Raji (cell line): ENCODE data around the gene AGRN.

ENCODE experiments used
- POLR2A ChIP-seq: IDR thresholded peaks from 2 replicates; pipeline ENCODE4 v1.6.1; 2011; ENCODE audit warnings: low read depth, low read length, control low read depth; ENCODE audit not compliant: insufficient read depth

Gene AGRN

DNA sequence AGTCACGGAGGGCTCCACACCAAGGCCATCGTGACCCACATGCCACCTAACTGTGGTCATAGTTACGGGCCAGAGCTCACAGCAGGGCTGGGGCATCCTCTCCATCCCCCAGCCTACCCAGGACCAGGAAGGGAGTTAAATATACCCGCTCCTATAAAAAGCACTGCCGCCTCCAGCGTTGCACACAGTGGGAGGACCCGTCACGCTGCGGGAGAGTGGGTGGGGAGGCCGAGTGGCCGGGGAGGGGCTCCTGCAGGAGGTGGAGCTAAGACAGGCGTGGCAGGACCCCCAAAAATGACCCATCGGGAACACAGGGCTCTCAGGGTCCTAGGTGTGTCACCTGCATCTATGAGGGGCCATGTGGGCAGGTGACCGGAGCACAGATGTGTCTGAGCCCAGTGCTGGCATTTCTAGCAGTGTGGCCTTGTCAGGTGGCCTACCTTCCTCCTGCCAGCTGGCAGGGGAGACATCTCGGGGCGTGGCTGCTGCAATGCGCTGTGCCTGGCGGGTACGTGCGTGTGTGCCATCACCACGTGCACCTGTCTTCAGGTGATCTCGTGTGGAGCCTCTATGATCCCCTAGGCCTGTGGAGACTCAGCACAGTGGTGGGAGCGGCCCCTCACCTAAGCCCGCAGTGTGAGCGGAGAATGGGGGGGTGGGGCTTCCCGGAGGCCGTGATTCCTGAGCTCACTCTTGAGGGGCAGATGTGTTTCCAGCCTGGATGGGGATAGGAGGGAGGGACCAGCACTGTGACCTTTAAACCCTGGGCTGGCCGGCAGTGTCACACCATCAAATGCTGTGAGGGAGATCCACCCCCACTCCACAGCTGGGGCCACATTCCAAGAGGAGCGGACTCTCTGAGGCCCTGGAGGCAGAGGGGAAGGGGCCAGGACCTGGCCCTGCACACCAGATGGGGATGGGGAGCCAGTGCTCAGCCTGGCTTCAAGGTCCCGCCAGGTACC lies 17.7 kb downstream of the AGRN start:
- no peak for TF ChIP-seq POLR2A

DNA sequence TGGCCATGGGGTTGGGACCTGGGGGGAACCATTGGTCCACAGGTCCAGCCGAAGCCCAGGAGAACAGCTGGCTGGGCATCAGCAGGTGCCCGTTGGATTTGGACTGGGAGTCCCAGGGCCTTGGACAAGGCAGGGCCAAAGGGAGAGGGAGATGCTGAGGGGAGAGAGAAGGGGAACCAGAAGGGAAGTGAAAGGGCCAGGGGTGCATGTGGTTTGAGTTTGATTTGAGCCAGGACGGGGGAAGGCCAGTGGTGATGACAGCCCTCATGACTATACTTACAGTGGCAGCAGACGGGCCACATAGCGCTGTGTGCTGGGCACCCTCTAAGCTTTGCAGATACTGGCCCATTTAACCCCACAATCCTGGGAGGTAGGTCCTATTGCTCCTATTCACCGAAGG lies 18.8 kb downstream of the AGRN start:
- TF ChIP-seq POLR2A = no peak

DNA sequence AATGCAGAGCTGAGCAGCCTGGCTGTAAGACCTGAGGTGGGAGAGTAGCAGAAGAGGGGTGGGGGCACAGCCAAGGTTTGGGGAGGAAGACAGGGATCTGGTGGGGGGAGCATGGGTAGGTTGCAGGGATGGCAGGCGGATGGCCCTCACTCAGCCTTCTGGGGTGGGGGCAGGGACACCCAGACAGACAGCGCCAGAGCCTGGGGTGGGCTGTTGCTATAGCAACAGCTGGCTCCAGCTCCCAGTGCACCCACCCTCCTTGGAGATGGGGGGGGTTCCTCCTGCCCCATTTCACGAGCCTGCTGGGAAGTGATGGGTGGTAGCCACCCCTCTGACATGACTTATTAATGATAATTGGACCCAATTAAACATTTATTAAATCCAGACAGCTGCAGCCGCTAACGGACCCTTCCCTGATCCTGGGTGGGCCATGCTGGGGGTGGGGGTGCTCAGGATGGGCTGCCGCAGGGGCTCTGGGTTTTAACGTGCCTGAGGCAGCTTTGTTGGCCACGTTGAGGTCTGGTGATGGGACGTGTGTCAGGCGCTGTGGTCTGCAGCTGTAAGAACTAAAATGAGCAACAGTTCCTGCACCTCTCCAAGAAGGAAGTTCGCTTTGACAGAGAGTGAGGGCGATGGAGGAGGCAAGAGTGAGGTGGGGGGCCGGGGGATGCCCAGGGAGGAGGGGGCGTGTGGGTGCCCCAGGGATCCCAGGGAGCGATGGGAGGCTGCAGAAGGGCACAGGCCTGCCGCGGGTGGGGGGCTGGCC lies 19.4 kb downstream of the AGRN start:
- TF ChIP-seq POLR2A = no peak

GRCh38 chr1:1040004-1040991 lies 20.4 kb downstream of the AGRN start:
- TF ChIP-seq POLR2A = no peak

DNA sequence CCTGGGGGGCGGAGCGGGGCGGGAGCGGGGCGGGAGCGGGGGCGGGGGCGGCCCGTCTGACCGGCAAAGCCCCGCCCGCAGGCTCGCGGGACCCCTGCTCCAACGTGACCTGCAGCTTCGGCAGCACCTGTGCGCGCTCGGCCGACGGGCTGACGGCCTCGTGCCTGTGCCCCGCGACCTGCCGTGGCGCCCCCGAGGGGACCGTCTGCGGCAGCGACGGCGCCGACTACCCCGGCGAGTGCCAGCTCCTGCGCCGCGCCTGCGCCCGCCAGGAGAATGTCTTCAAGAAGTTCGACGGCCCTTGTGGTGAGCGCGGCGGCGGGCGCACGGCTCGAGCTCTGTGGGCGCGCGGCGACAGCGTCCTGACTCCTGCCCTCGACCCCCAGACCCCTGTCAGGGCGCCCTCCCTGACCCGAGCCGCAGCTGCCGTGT lies 21.2 kb downstream of the AGRN start:
- TF ChIP-seq POLR2A = no peak

DNA sequence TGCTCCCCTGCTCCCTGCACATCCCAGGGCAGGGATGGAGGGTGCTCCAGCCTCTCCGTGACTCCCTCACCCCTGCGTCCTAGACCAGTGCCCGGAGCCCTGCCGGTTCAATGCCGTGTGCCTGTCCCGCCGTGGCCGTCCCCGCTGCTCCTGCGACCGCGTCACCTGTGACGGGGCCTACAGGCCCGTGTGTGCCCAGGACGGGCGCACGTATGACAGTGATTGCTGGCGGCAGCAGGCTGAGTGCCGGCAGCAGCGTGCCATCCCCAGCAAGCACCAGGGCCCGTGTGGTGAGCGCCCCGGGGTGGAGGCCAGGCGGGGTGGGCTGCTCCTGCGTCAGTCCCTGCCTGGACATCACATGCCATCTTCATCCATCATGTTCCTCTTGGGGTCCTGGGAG lies 22.0 kb downstream of the AGRN start:
- no peak for TF ChIP-seq POLR2A

- TF ChIP-seq POLR2A = no peak
Measured at GRCh38 chr1:1042835-1043234, 22.9 kb downstream of the AGRN start.

GRCh38 chr1:1043411-1043810 lies 23.5 kb downstream of the AGRN start:
- no peak for TF ChIP-seq POLR2A

DNA sequence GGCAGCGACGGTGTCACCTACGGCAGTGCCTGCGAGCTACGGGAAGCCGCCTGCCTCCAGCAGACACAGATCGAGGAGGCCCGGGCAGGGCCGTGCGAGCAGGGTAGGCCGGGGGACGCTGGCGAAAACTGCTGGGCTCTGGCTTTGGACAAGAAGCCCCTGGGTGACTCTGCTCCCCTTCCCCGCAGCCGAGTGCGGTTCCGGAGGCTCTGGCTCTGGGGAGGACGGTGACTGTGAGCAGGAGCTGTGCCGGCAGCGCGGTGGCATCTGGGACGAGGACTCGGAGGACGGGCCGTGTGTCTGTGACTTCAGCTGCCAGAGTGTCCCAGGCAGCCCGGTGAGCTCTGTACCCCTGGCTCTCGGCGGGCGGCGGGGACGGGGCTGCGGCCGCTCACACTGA lies 24.0 kb downstream of the AGRN start:
- TF ChIP-seq POLR2A = no peak

GRCh38 chr1:1044455-1045078 lies 24.6 kb downstream of the AGRN start:
- no peak for TF ChIP-seq POLR2A

DNA sequence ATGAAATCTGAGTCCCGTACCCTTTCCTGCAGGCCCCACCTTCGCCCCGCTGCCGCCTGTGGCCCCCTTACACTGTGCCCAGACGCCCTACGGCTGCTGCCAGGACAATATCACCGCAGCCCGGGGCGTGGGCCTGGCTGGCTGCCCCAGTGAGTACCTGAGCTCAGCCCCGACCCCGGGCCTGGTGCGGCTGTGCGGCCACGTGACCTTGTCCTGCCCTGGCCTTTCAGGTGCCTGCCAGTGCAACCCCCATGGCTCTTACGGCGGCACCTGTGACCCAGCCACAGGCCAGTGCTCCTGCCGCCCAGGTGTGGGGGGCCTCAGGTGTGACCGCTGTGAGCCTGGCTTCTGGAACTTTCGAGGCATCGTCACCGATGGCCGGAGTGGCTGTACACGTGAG lies 25.2 kb downstream of the AGRN start:
- no peak for TF ChIP-seq POLR2A

DNA sequence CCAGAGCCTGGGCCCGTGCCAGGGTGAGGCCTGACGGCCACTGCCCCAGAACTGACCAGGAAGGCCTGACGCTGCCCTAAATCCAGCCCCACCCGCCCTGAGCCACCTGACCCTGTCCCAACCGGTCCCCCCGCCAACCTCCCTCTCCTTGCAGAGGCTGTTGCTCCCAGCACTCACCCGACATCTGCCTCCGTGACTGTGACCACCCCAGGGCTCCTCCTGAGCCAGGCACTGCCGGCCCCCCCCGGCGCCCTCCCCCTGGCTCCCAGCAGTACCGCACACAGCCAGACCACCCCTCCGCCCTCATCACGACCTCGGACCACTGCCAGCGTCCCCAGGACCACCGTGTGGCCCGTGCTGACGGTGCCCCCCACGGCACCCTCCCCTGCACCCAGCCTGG lies 26.3 kb downstream of the AGRN start:
- no peak for TF ChIP-seq POLR2A

DNA sequence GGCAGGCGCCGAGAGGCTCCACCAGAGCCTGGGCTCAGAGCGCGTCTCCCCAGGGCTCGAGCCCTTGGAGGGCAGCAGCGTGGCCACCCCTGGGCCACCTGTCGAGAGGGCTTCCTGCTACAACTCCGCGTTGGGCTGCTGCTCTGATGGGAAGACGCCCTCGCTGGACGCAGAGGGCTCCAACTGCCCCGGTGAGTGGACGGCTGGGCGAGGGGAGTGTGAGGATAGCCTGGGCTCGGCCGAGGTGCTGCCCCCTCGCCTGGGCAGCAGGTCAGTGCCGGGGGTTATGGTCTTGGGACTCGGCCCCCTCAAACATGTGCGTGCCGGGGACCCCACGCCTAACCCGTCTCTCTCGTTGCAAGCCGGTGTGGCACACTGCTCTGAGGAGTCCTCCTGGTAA lies 26.8 kb downstream of the AGRN start:
- TF ChIP-seq POLR2A = no peak

DNA sequence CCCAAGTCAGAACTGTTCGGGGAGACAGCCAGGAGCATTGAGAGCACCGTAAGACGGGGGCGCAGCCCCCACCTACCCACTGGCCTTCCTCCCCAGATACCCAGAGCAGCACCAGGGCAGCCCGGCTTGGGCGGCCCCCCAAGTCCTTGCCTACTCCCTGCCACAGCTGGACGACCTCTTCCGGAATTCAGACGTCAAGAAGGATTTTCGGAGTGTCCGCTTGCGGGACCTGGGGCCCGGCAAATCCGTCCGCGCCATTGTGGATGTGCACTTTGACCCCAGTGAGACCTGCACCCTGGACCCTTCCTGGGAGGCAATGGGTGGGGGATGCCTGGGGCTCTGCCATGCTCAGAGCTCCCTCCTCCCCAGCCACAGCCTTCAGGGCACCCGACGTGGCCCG lies 27.5 kb downstream of the AGRN start:
- no peak for TF ChIP-seq POLR2A
